CD4-positive, alpha-beta memory T cell (primary cell): ENCODE measurements around the gene GTPBP2. TPM values are rescaled to one million over a fixed set of nuclear protein-coding genes. Genes with fewer than 3 reads are reported as not detected.

ENCODE experiments used
- CTCF ChIA-PET: fragments of 350-600 bp; sonication (Branson Sonifier 250); formaldehyde crosslinking; loops from one replicate; lab custom pipeline; 2021; ENCODE audit warnings: inconsistent platforms; ENCODE audit not compliant: partially characterized antibody; lab: Charles Lee
- POLR2A ChIA-PET: fragments of 350-600 bp; sonication (Branson Sonifier 250); formaldehyde crosslinking; loops from one replicate; lab custom pipeline; 2021; ENCODE audit not compliant: partially characterized antibody; lab: Charles Lee
- DNase-seq, 5 donors: peaks; one replicate each; pipeline versions ENCODE4 v3.0.0 to v3.0.0-alpha.2; 2020 to 2022; ENCODE audit warnings: mixed read lengths in 1 of 5
- H3K27ac ChIP-seq: one replicate; pipeline ENCODE4 v1.7.0; 2013; ENCODE audit warnings: low read depth, low read length
- H3K27me3 ChIP-seq: 2 replicates; pipeline ENCODE4 v1.7.0; 2013; ENCODE audit warnings: mild to moderate bottlenecking, low read length, moderate library complexity; ENCODE audit not compliant: insufficient read depth
- H3K36me3 ChIP-seq: 2 replicates; pipeline ENCODE4 v1.7.0; 2013; ENCODE audit warnings: mild to moderate bottlenecking, low read length, moderate library complexity; ENCODE audit not compliant: insufficient read depth
- H3K4me1 ChIP-seq: 2 replicates; pipeline ENCODE4 v1.7.0; 2013; ENCODE audit warnings: mild to moderate bottlenecking, low read length, moderate library complexity; ENCODE audit not compliant: insufficient read depth
- H3K4me3 ChIP-seq, 2 donors: one replicate each; pipeline ENCODE4 v1.7.0; 2013; ENCODE audit warnings: low read length in 2 of 2, mild to moderate bottlenecking in 1 of 2
- H3K9me3 ChIP-seq, 2 donors: one replicate each; pipeline ENCODE4 v1.7.0; 2013; ENCODE audit warnings: low read length in 2 of 2, control low read depth in 1 of 2; ENCODE audit not compliant: control insufficient read depth in 1 of 2
- H3K27ac Mint-ChIP-seq, 7 donors: one replicate each; pipeline ENCODE4 v1.8.0; 2020 to 2021; ENCODE audit warnings: mixed read lengths in 7 of 7, mild to moderate bottlenecking in 6 of 7, inconsistent platforms in 3 of 7, moderate library complexity in 3 of 7
- H3K27me3 Mint-ChIP-seq, 2 donors: one replicate each; pipeline ENCODE4 v1.8.0; 2020 to 2021; ENCODE audit warnings: mixed read lengths in 2 of 2
- H3K36me3 Mint-ChIP-seq, 2 donors: one replicate each; pipeline ENCODE4 v1.8.0; 2020 to 2021; ENCODE audit warnings: mixed read lengths in 2 of 2, inconsistent platforms in 1 of 2, mild to moderate bottlenecking in 1 of 2
- H3K4me1 Mint-ChIP-seq, 4 donors: one replicate each; pipeline ENCODE4 v1.8.0; 2020 to 2021; ENCODE audit warnings: mixed read lengths in 4 of 4, mild to moderate bottlenecking in 1 of 4
- H3K4me3 Mint-ChIP-seq, 8 donors: one replicate each; pipeline ENCODE4 v1.8.0; 2020 to 2021; ENCODE audit warnings: mixed read lengths in 8 of 8, mild to moderate bottlenecking in 7 of 8, moderate library complexity in 6 of 8, inconsistent platforms in 3 of 8
- H3K9me3 Mint-ChIP-seq, 8 donors: one replicate each; pipeline ENCODE4 v1.8.0; 2020 to 2021; ENCODE audit warnings: mixed read lengths in 8 of 8, mild to moderate bottlenecking in 5 of 8, inconsistent platforms in 3 of 8, moderate library complexity in 1 of 8
- intact Hi-C: fragments of 100-400 bp; cut with micrococcal nuclease; formaldehyde crosslinking; loops from one replicate; pipeline ENCODE4 v1.15.1; 2023
- polyA plus RNA-seq, 2 donors: library from polyadenylated mRNA; unstranded; fragments of 300-500 nt; fragmentation: Illumina TruSeq; gene quantifications; one replicate each; pipeline ENCODE4 v1.2.3, GENCODE V29; 2021
- total RNA-seq, 2 experiments: library from RNA; stranded (reverse); gene quantifications; one replicate each; pipeline ENCODE4 v1.2.3, GENCODE V29; 2021

The GTPBP2 gene
- total and polyA plus RNA-seq, 4 experiments from 2014 or later = 0.83 to 85.0 (median 43.0) TPM

- Histone ChIP-seq H3K4me3 (no peak overlapping the region), H3K27ac (no peak overlapping the region), H3K9me3 (no peaks in the 10 kb centered on the region), H3K4me1 (peaks cover 14% of the 10 kb centered on the region), H3K36me3 (peaks cover 21% of the 10 kb centered on the region), H3K27me3 (no peaks in the 10 kb centered on the region)
- peaks cover 8 to 24% (median 14%) of the 10 kb centered on the region in 4 donors for H3K4me1 Mint-ChIP-seq
- no peaks in the 10 kb centered on the region for H3K9me3 Mint-ChIP-seq
- CTCF ChIA-PET = no interaction called here
- no peak overlapping the region for H3K4me3 Mint-ChIP-seq
- POLR2A ChIA-PET = interaction anchor here (1.6 kb wide), 1 partner anchor 13 kb away, joined by 3 read pairs; no protein-coding TSS in a partner anchor
- H3K36me3 Mint-ChIP-seq = peaks cover 24 to 48% of the 10 kb centered on the region in 2 donors
- intact Hi-C loops = no loop called here
- no peak for DNase-seq
- H3K27ac Mint-ChIP-seq = no peak overlapping the region
- no peaks in the 10 kb centered on the region for H3K27me3 Mint-ChIP-seq
Measured at GRCh38 chr6:43572015-43572414, 57.0 kb downstream of the GTPBP2 start.

GRCh38 chr6:43570876-43571441 lies 58.1 kb downstream of the GTPBP2 start:
- peaks cover 25% of the 10 kb centered on the region for H3K36me3 ChIP-seq
- Mint-ChIP-seq H3K4me1 (peaks cover 8 to 15% (median 11%) of the 10 kb centered on the region in 4 donors), H3K27me3 (no peaks in the 10 kb centered on the region), H3K4me3 (no peak overlapping the region), H3K36me3 (peaks cover 32 to 46% of the 10 kb centered on the region in 2 donors), H3K27ac (peak overlapping the region in 4 of 7 donors; percentile 24 to 68 (median 52)), H3K9me3 (no peaks in the 10 kb centered on the region)
- H3K27ac ChIP-seq = no peak overlapping the region
- H3K27me3 ChIP-seq = no peaks in the 10 kb centered on the region
- no peak for DNase-seq
- H3K4me3 ChIP-seq = no peak overlapping the region
- H3K9me3 ChIP-seq = no peaks in the 10 kb centered on the region
- H3K4me1 ChIP-seq = peaks cover 8% of the 10 kb centered on the region
- intact Hi-C loops = no loop called here
- ChIA-PET POLR2A (interaction anchor here (0.9 kb wide), 1 partner anchor 13 kb away, joined by 3 read pairs; no protein-coding TSS in a partner anchor), CTCF (interaction anchor here (0.9 to 1.6 kb wide), 3 partner anchors 14 to 57 kb away, joined by 3 to 4 read pairs (median 3); no protein-coding TSS in a partner anchor)

Other genes with a start within 250 kb of the GTPBP2 start
- gene ABCC10, start 201.7 kb downstream of the GTPBP2 start, total RNA-seq = 10 to 100 TPM; 69.9 to 80.0 TPM
- 10 to 100 TPM; 11.4 to 25.0 TPM for gene ABCC10, start 201.7 kb downstream of the GTPBP2 start, polyA plus RNA-seq
- under 1 TPM; 0.33 to 0.49 TPM for gene DLK2, start 173.7 kb downstream of the GTPBP2 start, total RNA-seq
- gene DLK2, start 173.7 kb downstream of the GTPBP2 start, polyA plus RNA-seq = 1 to 10 TPM; 1.2 to 1.4 TPM
- 10 to 100 TPM; 52.0 to 54.4 TPM for gene TJAP1, start 151.7 kb downstream of the GTPBP2 start, total RNA-seq
- gene TJAP1, start 151.7 kb downstream of the GTPBP2 start, polyA plus RNA-seq = 10 to 100 TPM in 1 of 2 donors, 1 to 10 TPM in 1; 7.3 to 12.1 TPM
- gene LRRC73, start 118.9 kb downstream of the GTPBP2 start, total RNA-seq = under 1 TPM; 0.55 to 0.67 TPM
- not detected for gene LRRC73, start 118.9 kb downstream of the GTPBP2 start, polyA plus RNA-seq
- 10 to 100 TPM; 74.8 to 82.9 TPM for gene YIPF3, start 112.3 kb downstream of the GTPBP2 start, total RNA-seq
- 10 to 100 TPM; 82.2 to 94.7 TPM for gene YIPF3, start 112.3 kb downstream of the GTPBP2 start, polyA plus RNA-seq
- gene POLR1C, start 112.2 kb downstream of the GTPBP2 start, total RNA-seq = 10 to 100 TPM; 42.5 to 47.7 TPM
- 10 to 100 TPM; 14.4 to 21.9 TPM for gene POLR1C, start 112.2 kb downstream of the GTPBP2 start, polyA plus RNA-seq
- gene XPO5, start 53.2 kb downstream of the GTPBP2 start, total RNA-seq = 10 to 100 TPM; 42.2 to 43.4 TPM
- gene XPO5, start 53.2 kb downstream of the GTPBP2 start, polyA plus RNA-seq = 10 to 100 TPM in 1 of 2 donors, 1 to 10 TPM in 1; 5.2 to 10.7 TPM
- 10 to 100 TPM; 27.1 to 31.9 TPM for gene POLH, start 53.1 kb downstream of the GTPBP2 start, total RNA-seq
- 10 to 100 TPM in 1 of 2 donors, 1 to 10 TPM in 1; 8.2 to 23.2 TPM for gene POLH, start 53.1 kb downstream of the GTPBP2 start, polyA plus RNA-seq
- 10 to 100 TPM; 31.7 to 33.0 TPM for gene MAD2L1BP, start 6.6 kb upstream of the GTPBP2 start, total RNA-seq
- 10 to 100 TPM; 23.6 to 25.1 TPM for gene MAD2L1BP, start 6.6 kb upstream of the GTPBP2 start, polyA plus RNA-seq
- gene RSPH9, start 15.8 kb upstream of the GTPBP2 start, total RNA-seq = not detected
- gene RSPH9, start 15.8 kb upstream of the GTPBP2 start, polyA plus RNA-seq = 1 to 10 TPM in 1 of 2 donors, under 1 TPM in 1; 0.71 to 1.3 TPM
- gene MRPS18A, start 58.5 kb upstream of the GTPBP2 start, total RNA-seq = 10 to 100 TPM; 31.3 to 32.4 TPM
- 10 to 100 TPM; 62.6 to 86.1 TPM for gene MRPS18A, start 58.5 kb upstream of the GTPBP2 start, polyA plus RNA-seq
- 1 to 10 TPM in 1 of 2 experiments, under 1 TPM in 1; 0.29 to 1.1 TPM for gene VEGFA, start 140.9 kb upstream of the GTPBP2 start, total RNA-seq
- gene VEGFA, start 140.9 kb upstream of the GTPBP2 start, polyA plus RNA-seq = not detected